GM08714 (cell line): ENCODE data around the gene DLGAP3.
"Not testable (repeated sequence)": the region's sequence is repeated elsewhere in the genome, so short reads cannot be mapped to it uniquely, and the experiment has no call there.

Experiments used
- H3K4me3 ChIP-seq: fragments of 200-500 bp; sonication (Bioruptor generic); 2 replicates; pipeline ENCODE4 v1.5.1; 2014; ENCODE audit warnings: mild to moderate bottlenecking, low read length, inconsistent platforms
- ZNF274 ChIP-seq: IDR thresholded peaks from 2 replicates; pipeline ENCODE4 v1.6.1; 2012; ENCODE audit warnings: mild to moderate bottlenecking, low read depth, low read length

DLGAP3 gene

DNA sequence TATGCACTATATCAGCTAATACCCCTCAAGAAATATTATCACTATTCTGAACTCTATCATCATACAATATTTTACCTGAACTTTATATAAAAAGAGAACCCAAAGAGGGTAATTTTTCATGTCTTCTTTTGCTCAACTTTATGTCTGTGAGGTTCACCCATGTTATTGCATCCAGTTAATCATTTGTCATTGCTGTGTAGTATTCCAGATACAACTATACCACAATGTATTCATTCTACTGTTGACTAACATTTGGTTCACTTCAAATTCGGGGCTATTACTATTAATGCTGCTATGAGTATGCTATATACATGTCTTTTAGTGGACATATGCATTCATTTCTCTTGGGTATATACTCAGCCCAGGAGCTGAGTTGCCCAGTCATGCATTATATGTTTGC, 21.0 kb upstream of the DLGAP3 start:
- H3K4me3 ChIP-seq, result no peak overlapping the region
- TF ChIP-seq ZNF274, result no peak

DNA sequence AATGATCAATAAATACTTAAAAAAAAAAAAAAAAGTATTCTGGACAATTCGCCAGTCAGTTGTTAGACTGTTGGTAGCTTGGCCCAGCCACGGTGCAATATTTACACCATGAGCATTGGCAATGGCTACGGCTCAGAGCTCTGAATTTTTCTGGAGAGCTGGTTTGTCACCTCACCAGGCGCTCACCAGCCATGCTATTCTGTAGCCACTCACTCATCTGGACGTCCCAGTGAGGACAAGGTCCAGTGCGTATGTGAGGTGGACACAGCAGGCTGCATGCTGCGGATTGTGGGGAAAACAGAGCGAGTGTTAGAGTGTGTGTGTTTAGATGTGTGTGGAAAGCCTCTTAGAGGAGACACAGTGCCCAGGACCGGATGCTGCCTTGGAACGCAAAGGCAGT, 19.3 kb upstream of the DLGAP3 start:
- H3K4me3 ChIP-seq, result not testable (repeated sequence)

DNA sequence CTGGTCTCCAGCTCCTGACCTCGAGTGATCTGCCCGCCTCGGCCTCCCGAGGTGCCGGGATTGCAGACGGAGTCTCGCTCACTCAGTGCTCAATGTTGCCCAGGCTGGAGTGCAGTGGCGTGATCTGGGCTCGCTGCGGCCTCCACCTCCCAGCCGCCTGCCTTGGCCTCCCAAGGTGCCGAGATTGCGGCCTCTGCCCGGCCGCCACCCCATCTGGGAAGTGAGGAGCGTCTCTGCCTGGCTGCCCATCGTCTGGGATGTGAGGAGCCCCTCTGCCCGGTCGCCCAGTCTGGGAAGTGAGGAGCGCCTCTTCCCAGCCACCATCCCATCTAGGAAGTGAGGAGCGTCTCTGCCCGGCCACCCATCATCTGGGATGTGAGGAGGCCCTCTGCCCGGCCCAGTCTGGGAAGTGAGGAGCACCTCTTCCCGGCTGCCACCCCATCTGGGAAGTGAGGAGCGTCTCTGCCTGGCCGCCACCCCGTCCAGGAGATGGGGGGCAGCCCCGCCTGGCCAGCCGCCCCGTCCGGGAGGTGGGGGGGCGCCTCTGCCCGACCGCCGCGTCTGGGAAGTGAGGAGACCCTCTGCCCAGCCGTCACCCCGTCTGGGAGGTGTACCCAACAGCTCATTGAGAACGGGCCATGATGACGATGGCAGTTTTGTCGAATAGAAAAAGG, 18.3 kb upstream of the DLGAP3 start:
- H3K4me3 ChIP-seq, result not testable (repeated sequence)

DNA sequence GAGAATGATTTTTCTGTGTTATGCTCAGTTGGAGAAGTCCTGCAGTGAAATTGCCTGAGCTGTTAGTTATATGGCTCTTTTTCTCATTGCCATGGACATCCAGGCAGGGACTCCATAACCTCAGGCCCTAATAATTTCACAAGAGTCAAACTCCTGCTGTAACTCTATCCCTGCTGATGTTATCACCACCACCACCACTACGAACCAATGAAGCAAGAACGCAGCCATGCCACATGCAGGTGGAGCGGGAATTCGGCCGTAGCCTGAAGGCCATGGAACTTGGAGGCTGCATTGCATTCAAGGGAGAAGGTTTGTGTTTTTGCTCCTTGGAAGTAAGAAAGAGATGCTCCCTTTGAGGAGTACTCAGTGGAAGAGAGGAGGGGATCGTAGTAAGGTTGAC, 16.8 kb upstream of the DLGAP3 start:
- TF ChIP-seq ZNF274, result no peak
- H3K4me3 ChIP-seq, result no peak overlapping the region

DNA sequence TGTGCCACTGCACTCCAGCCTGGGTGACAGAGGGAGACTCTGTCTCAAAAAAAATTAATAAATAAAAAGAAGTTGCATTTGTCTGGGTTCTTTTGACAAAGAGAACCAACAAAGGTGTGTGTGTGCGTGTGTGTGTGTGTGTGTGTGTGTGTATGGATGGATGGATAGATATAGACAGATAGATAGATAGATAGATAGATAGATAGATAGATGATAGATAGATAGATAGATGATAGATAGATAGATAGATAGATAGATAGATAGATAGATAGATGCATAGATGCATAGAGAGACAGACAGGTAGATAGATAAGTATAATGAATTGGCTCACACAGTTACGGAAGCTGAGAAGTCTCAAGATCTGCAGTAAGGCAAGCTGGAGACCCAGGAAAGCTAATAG, 12.3 kb upstream of the DLGAP3 start:
- H3K4me3 ChIP-seq, result not testable (repeated sequence)

DNA sequence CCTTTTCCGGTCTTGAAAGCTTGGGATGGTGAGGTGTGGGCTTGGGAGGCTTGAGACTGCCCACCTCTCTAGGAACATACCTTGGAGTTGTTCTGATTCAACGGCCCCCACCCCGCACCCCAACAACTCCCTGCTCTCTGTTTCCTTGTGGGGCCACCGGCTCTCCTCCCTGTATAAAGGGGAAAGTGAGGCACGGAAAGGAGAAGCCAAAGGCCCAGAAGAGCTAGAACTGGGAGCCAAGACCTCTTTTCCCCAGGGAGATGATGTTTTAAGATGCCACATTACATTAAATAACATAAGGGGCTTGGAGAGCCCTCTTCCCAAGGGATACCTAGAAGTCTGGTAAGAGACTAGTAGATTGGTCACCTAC, 1.2 kb upstream of the DLGAP3 start:
- no peak overlapping the region for H3K4me3 ChIP-seq
- TF ChIP-seq ZNF274, result no peak

DNA sequence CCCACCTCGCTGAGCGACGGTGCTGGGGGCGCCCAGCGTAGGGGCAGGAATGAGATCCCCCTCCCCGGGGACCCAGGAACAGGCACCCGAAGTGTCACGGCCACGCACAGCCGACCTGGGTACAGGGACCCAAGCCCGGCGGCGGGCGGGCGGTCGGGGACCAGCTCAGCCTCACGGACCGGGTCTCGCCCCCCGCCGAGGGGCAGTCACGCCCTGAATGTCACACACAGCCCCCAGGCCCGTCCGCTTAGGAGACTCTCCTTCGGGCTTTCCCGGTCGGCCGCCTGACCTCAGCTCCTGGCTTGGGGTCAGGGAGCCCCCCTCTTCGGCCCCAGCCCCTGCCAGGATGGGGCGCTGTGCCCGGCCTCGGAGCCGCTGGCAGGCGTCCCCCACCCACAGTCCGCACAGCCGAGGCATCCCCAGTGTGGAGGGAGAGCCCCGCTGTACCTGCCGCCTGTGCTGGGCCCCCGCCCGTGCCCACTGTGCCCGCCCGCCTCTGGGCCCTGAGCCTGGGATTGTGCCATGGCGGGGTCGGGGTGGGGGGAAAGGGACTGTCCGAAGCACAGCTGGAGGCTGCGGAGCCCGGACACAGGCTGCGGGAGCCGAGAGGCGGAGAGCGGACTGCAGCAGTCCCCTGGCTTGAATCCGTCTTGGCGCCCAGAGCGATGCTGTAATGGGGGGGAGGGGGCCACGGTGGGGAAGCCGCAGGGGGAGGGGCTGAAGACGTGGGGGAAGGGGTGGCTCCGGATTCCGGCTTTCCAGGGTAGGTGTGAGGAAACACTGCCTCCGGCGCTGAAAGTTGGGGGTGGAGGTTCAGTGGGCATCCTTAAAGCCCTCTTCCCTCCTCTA, 627 bp upstream of the DLGAP3 start:
- H3K4me3 ChIP-seq, result peak overlapping the region; percentile 42; the same call in 1 of the 2 replicates
- TF ChIP-seq ZNF274, result no peak

DNA sequence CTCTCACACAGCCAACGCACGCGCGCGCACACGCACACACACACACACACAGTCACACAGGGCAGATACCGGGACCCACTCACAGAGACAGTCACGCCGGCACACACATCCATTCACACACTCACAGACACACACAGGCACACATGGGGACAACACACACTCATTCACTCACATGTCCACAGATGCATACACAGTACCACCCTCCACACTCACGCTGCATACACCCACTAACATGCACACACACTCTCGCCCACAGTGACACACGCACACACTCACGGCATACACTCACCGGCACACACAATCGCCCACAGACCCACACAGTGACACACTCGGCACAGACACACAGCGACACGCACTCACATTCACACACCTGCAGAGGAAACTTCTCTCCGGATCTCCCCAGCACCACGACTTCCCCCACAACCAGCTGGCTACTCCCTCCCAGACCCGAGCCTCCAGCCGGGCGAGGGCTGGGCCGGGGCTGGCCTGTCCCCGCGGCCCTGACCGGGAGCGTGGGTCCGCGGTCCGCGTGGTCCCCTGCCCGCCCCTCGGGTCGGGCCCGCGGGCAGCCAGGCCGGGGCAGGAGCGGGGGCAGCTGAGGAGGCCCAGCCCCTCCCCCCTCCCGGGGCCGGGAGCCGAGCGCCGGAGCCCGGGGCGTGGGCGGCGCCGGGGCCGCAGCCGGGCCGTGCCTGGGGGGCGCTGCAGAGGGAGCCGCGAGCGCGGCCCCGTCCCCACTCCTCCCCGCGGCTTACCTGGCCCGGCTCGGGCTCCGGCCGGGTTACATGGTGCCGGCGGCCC, 552 bp downstream of the DLGAP3 start:
- peak overlapping the region; percentile 42; the same call in 1 of the 2 replicates for H3K4me3 ChIP-seq
- TF ChIP-seq ZNF274, result no peak

DNA sequence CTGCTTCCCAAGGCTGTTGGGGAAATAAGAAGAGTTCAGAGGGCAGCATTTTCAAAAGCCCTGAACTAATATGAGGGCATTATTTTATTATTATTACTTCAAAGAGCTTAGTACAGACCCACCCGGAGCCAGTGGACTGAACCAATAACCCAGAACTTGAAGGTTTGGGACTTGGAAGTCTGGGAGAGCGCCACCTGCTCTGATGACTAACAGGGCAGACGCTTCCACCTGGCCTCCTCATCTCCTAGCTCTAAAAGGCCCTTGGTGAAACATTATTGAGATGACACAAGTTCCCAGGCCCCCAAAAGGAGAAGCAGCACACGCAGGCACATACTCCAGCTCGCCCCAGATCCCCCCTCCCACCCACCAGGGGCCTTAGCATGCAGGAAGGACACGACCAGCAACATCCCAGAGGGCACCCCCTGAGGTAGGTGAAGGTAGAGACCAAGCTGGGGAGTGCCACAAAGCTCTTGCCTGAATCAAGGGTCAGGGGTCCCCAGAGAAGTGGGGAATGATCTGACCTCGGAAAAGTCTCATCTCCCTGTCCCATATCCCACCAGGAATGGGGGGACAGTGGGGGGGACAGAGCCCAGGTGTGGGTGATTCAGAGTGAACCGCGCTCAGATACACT, 1.3 kb downstream of the DLGAP3 start:
- TF ChIP-seq ZNF274, result no peak

DNA sequence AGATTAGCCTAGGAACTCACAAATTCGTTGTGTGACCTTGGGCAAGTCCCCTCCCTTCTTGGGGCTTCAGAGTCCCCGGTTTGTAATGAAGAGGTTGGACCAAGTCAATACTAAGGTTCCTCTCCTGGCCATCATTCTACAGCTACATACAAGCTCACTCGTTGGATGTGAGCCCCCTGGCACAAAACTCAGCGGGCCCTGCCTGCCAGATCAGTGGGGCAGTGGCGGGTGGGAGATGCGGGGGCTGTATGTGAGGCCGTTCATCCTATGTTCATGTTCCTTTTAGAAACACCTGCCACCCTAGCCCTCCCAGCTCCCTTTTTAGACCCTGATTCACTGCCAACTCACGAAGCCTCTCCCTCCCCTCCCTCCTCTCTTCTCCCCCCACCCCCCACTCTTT, 2.1 kb downstream of the DLGAP3 start:
- no peak overlapping the region for H3K4me3 ChIP-seq
- TF ChIP-seq ZNF274, result no peak

More for the DNA sequence above, 1.3 kb downstream of the DLGAP3 start:
- no peak overlapping the region for H3K4me3 ChIP-seq

DNA sequence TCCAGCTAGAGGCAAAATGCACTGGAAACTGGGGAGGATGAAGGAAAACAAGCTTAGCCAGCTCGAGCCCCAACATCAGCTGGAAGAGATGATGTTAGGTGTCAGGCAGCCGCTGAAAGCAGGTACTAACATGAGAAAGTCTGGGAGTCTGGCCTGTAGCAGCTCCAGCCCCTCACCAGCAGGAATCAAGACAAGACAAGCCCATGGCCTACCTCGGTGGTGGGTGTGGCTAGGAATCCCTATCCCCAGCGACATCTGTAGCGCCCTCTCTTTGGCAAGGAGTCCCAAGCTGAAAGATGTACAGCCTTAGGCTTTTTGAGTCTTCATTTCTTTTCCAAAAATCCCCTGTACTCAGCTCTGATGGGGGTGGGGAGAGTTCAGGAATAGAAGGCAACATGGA, 2.6 kb downstream of the DLGAP3 start:
- H3K4me3 ChIP-seq, result no peak overlapping the region
- TF ChIP-seq ZNF274, result no peak

DNA sequence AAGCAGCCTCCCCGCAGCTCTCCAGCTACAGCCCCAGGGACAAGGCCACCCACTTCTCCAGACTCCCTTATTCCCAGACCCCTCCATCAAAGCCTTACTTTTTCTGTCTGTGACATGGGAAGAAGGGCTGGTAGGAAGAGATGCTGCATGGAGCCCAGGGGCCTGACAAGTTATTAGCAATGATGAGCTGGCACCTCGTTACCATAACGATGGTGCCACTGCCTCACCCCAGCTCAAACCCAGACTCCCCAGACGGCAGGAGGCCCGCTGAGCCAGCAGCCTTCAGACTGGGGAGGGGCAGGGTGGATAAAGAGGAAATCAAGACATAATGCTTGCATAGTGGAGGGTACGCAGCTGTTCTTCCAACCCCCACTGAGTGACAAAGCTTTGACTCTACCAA, 3.3 kb downstream of the DLGAP3 start:
- no peak overlapping the region for H3K4me3 ChIP-seq
- no peak for TF ChIP-seq ZNF274

DNA sequence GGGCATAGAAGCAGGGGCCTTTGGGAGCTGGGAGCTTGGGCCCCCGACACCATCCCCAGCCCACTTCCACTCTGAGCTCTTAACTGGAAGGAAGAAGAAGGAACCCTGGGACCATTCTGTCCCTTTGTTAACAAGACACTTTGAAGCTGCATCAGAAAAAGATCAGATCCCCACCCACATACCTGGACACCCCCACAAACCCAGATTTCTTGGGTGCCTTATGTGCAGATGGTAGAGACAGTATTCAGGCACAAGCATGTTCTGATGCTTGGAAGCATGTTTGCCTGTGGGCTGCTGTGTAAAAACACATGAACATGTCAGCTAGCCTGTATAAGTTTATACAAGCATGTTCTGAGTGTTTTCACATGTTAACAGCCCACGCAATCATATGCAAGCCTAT, 3.7 kb downstream of the DLGAP3 start:
- H3K4me3 ChIP-seq, result no peak overlapping the region
- TF ChIP-seq ZNF274, result no peak

DNA sequence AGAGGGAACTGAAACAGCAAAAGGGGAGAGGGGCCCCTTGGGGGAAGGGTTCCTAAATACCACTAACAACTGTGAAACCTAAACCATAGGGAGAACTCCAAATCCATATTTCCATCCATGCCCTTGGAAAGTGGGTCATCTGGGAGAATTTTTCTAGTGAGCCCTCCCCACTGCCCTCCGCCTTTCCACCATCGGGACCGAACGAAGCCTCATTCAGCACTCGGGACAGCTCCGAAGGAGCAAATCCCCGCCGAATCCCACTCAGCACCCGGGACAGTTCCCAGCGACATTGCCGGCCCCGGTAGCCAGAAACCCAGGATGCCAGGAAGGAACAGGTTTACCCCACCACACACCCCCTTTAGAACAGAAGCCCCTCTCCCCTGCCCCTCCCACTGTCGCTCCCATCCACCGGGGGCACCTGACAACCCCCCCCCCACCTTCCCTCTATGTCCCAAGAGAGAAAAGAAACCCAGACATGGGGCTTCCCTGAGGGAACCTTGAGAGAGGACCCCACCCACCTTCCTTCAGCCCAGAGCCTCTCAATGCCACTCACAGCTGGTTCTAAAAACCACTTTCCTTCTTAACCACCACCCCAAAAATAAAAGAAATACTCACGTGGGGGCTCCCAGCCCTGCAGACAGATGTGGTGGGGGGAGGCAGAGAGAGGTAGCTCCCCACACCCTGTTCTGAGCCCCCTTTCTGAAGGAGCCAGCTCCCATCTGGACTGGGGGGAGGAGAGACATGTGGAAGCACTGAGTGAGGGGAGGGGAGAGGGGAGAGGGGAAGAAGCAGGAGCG, 4.5 kb downstream of the DLGAP3 start:
- TF ChIP-seq ZNF274, result no peak
- no peak overlapping the region for H3K4me3 ChIP-seq
